IMR-90 (cell line): ENCODE results near the gene ZNF322. TPM values are rescaled to one million over a fixed set of nuclear protein-coding genes. Genes with fewer than 3 reads are reported as not detected.
A peak's percentile ranks its signal among the peaks of the same experiment; 100 is the strongest.

Source experiments
- ATAC-seq: fragments of 200-7000 bp; cut with Tn5 transposase; 2 replicates; pipeline ENCODE4 v1.9.1; 2020; ENCODE audit warnings: low read depth, mild to moderate bottlenecking, moderate library complexity
- BruUV-seq: library from RNA; stranded (reverse); fragments of 400-500 nt; replicated peaks from 2 replicates; lab custom pipeline; 2021; lab: Mats Ljungman, UMichigan
- CTCF ChIA-PET: fragments of 300-600 bp; formaldehyde crosslinking; extraction: SDS; loops from one replicate; lab custom pipeline; 2021; ENCODE audit warnings: antibody characterized with exemption; lab: Yijun Ruan, JAX
- POLR2A ChIA-PET: fragments of 300-600 bp; sonication (Branson Sonifier 250); formaldehyde crosslinking; loops from one replicate; lab custom pipeline; 2022; ENCODE audit warnings: antibody characterized with exemption; ENCODE audit not compliant: unreplicated experiment; lab: Charles Lee
- DNase-seq: peaks from one replicate; pipeline ENCODE4 v3.0.0; 2013
- H2AFZ ChIP-seq: replicated peaks from 2 replicates; pipeline ENCODE3; 2013; ENCODE audit warnings: low read length, mild to moderate bottlenecking; ENCODE audit not compliant: poor library complexity
- H2AK5ac ChIP-seq: 2 replicates; pipeline ENCODE4 v1.6.1; 2013; ENCODE audit warnings: low read depth, low read length, inconsistent platforms
- H2AK9ac ChIP-seq: replicated peaks from 2 replicates; pipeline ENCODE3; 2013; ENCODE audit warnings: mild to moderate bottlenecking, low read depth, low read length, moderate library complexity; ENCODE audit not compliant: poor library complexity
- H2BK120ac ChIP-seq: 2 replicates; pipeline ENCODE4 v1.6.1; 2013; ENCODE audit warnings: low read depth, low read length, inconsistent platforms
- H2BK15ac ChIP-seq: 3 replicates; pipeline ENCODE4 v1.6.1; 2013; ENCODE audit warnings: low read depth, low read length, inconsistent platforms
- H2BK20ac ChIP-seq: 2 replicates; pipeline ENCODE4 v1.6.1; 2013; ENCODE audit warnings: low read depth, mild to moderate bottlenecking, inconsistent platforms, low read length, moderate library complexity
- H2BK5ac ChIP-seq: 2 replicates; pipeline ENCODE4 v1.6.1; 2013; ENCODE audit warnings: mild to moderate bottlenecking, low read depth, low read length, inconsistent platforms; ENCODE audit not compliant: poor library complexity, severe bottlenecking
- H3K14ac ChIP-seq: replicated peaks from 2 replicates; pipeline ENCODE4 v1.6.1; 2013; ENCODE audit warnings: low read depth, low read length, inconsistent platforms
- H3K18ac ChIP-seq: 2 replicates; pipeline ENCODE4 v1.6.1; 2013; ENCODE audit warnings: low read depth, low read length, control low read depth
- H3K23ac ChIP-seq: 2 replicates; pipeline ENCODE4 v1.6.1; 2013; ENCODE audit warnings: low read depth, low read length, inconsistent platforms
- H3K27ac ChIP-seq: 2 replicates; pipeline ENCODE4 v1.5.1; 2013; ENCODE audit warnings: mild to moderate bottlenecking, control low read depth, low read length; ENCODE audit not compliant: insufficient read depth
- H3K27me3 ChIP-seq: 2 replicates; pipeline ENCODE4 v1.6.1; 2013; ENCODE audit warnings: low read length; ENCODE audit not compliant: control insufficient read depth, insufficient read depth
- H3K36me3 ChIP-seq: 2 replicates; pipeline ENCODE4 v1.6.1; 2013; ENCODE audit warnings: low read length, mixed read lengths; ENCODE audit not compliant: control insufficient read depth, insufficient read depth
- H3K4ac ChIP-seq: 2 replicates; pipeline ENCODE4 v1.6.1; 2013; ENCODE audit warnings: low read depth, low read length, inconsistent platforms
- H3K4me1 ChIP-seq: 2 replicates; pipeline ENCODE4 v1.6.1; 2013; ENCODE audit warnings: low read length, mixed read lengths; ENCODE audit not compliant: control insufficient read depth, insufficient read depth
- H3K4me2 ChIP-seq: 2 replicates; pipeline ENCODE4 v1.6.1; 2013; ENCODE audit warnings: low read depth, mild to moderate bottlenecking, control low read depth, low read length, moderate library complexity
- H3K4me3 ChIP-seq: 2 replicates; pipeline ENCODE4 v1.5.1; 2013; ENCODE audit warnings: low read depth, mild to moderate bottlenecking, control low read depth, low read length, moderate library complexity; ENCODE audit not compliant: insufficient read depth
- H3K56ac ChIP-seq: 2 replicates; pipeline ENCODE4 v1.6.1; 2013; ENCODE audit warnings: low read length, inconsistent platforms; ENCODE audit not compliant: insufficient read depth; ENCODE audit errors: extremely low read depth
- H3K79me1 ChIP-seq, 2 experiments: 2 replicates each; pipeline ENCODE4 v1.6.1; 2013; ENCODE audit warnings: low read length in 2 of 2, inconsistent platforms in 1 of 2, low read depth in 1 of 2
- H3K9ac ChIP-seq: 2 replicates; pipeline ENCODE4 v1.6.1; 2013; ENCODE audit warnings: low read depth, low read length, control low read depth
- H3K9me1 ChIP-seq: 2 replicates; pipeline ENCODE4 v1.6.1; 2013; ENCODE audit warnings: low read length, inconsistent platforms; ENCODE audit not compliant: insufficient read depth
- H3K9me3 ChIP-seq: 2 replicates; pipeline ENCODE4 v1.6.1; 2013; ENCODE audit warnings: low read length; ENCODE audit not compliant: control insufficient read depth, insufficient read depth
- H4K20me1 ChIP-seq: 2 replicates; pipeline ENCODE4 v1.6.1; 2013; ENCODE audit warnings: low read length, inconsistent platforms; ENCODE audit not compliant: insufficient read depth
- H4K5ac ChIP-seq: 2 replicates; pipeline ENCODE4 v1.6.1; 2013; ENCODE audit warnings: mild to moderate bottlenecking, low read depth, low read length, control low read depth
- H4K8ac ChIP-seq, 2 experiments: 2 replicates each; pipeline ENCODE4 v1.6.1; 2013; ENCODE audit warnings: low read depth in 2 of 2, low read length in 2 of 2, control low read depth in 1 of 2, inconsistent platforms in 1 of 2
- H4K91ac ChIP-seq: 2 replicates; pipeline ENCODE4 v1.6.1; 2013; ENCODE audit warnings: low read depth, low read length, inconsistent platforms; ENCODE audit not compliant: insufficient read depth
- BHLHE40 ChIP-seq: fragments of 150-350 bp; IDR thresholded peaks from 2 replicates; pipeline ENCODE4 v1.6.1; 2016; ENCODE audit warnings: mild to moderate bottlenecking, low read depth, low read length
- CEBPB ChIP-seq: IDR thresholded peaks from 2 replicates; pipeline ENCODE4 v1.6.1; 2012; ENCODE audit warnings: low read depth, low read length, improper control_type of control experiment
- CHD1 ChIP-seq: IDR thresholded peaks from 2 replicates; pipeline ENCODE4 v1.6.1; 2012; ENCODE audit warnings: low read depth, low read length, improper control_type of control experiment
- MAFK ChIP-seq: IDR thresholded peaks from 2 replicates; pipeline ENCODE4 v1.6.1; 2012; ENCODE audit warnings: low read depth, low read length, improper control_type of control experiment
- MAZ ChIP-seq: IDR thresholded peaks from 2 replicates; pipeline ENCODE4 v1.6.1; 2012; ENCODE audit warnings: low read depth, mild to moderate bottlenecking, low read length, improper control_type of control experiment, moderate library complexity, borderline replicate concordance
- RFX5 ChIP-seq: IDR thresholded peaks from 2 replicates; pipeline ENCODE4 v1.8.0; 2012; ENCODE audit warnings: low read depth, mild to moderate bottlenecking, low read length, moderate library complexity
- SMC3 ChIP-seq: fragments of 150-350 bp; IDR thresholded peaks from 2 replicates; pipeline ENCODE4 v1.6.1; 2016; ENCODE audit warnings: low read depth, mild to moderate bottlenecking, antibody characterized with exemption, low read length, moderate library complexity
- WGBS, 2 experiments: methylation state at CpG; one replicate each; pipeline versions ENCODE4 v1.1.5 to v1.1.7; 2013; ENCODE audit warnings: missing lambda C conversion rate in 2 of 2; ENCODE audit not compliant: insufficient read length in 1 of 2; ENCODE audit errors: extremely low coverage in 2 of 2; 5-methylcytosine and 5-hydroxymethylcytosine counted together
- dilution Hi-C: fragments of 300-500 bp; cut with HindIII; formaldehyde crosslinking; loops from one replicate; pipeline ENCODE4 v1.14.3; 2018; ENCODE audit warnings: low sequenced_read_pairs; ENCODE audit not compliant: unreplicated experiment
- in situ Hi-C: fragments of 300-500 bp; cut with MboI; formaldehyde crosslinking; loops from 3 replicates; pipeline ENCODE4 v1.14.3; 2019; ENCODE audit warnings: low sequenced_read_pairs, inconsistent platforms, mixed read lengths
- intact Hi-C: fragments of 100-400 bp; cut with micrococcal nuclease; formaldehyde crosslinking; loops from 2 replicates; pipeline ENCODE4 v1.10.0; 2022
- polyA plus RNA-seq, 3 experiments: library from polyadenylated mRNA; depleted of rRNA; stranded (reverse); fragments of >200 nt; gene quantifications; 2 replicates each; pipeline ENCODE4 v1.2.3, GENCODE V29; 2012; ENCODE audit warnings: low replicate concordance in 1 of 3
- total RNA-seq: library from RNA; depleted of rRNA; stranded (reverse); fragments of >200 nt; gene quantifications from 2 replicates; pipeline ENCODE4 v1.2.3, GENCODE V29; 2012
- TF ChIP-seq, protein P1 (sequence below): fragments of 150-350 bp; IDR thresholded peaks from 2 replicates; pipeline ENCODE4 v1.6.1; 2016; ENCODE audit warnings: low read depth, mild to moderate bottlenecking, low read length, moderate library complexity, borderline replicate concordance

ZNF322 gene
- total and polyA plus RNA-seq, 2 of the 4 experiments (the other 2 are of a cell fraction), result 5.3 to 23.3 TPM

DNA sequence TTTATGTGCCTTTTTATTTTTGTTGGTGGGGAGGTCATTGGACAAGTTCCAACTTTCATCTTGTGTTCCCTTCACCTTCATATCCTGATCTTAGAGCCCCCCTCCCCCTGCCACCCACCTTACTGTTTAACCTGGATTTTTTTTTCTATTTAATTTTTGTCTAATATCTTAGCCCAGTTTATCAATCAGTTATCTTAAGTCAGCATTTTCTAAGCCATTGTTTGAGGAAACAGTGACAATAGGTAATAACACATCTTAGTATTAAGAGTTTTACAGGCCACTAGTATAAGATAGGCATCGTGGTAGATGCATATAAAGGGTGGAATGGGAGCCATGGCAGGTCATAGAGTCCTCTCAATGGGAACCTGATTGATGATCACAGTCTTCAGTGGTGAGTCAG is 60.4 kb downstream of the ZNF322 start:
- Histone ChIP-seq H3K9me1 (no peaks in the 10 kb centered on the region; the same call in 1 of the 2 replicates), H3K56ac (no peak overlapping the region), H3K18ac (no peak overlapping the region), H3K9ac (no peak overlapping the region), H3K9me3 (no peaks in the 10 kb centered on the region), H4K8ac (no peak overlapping the region), H3K36me3 (peaks cover 12% of the 10 kb centered on the region), H3K4me1 (peaks cover 3% of the 10 kb centered on the region; the same call in 1 of the 2 replicates), H2AK5ac (no peak overlapping the region), H3K27ac (no peak overlapping the region), H3K4ac (no peak overlapping the region), H2AK9ac (no peak overlapping the region), H3K27me3 (no peaks in the 10 kb centered on the region), H3K4me3 (no peak overlapping the region), H3K79me1 (peaks cover 8 to 19% of the 10 kb centered on the region in 2 experiments; a peak in 3 of 4 replicates), H4K91ac (no peak overlapping the region), H4K5ac (no peak overlapping the region), H3K14ac (no peak overlapping the region), H4K20me1 (no peaks in the 10 kb centered on the region), H3K23ac (no peak overlapping the region), H2BK15ac (no peak overlapping the region), H2BK120ac (no peak overlapping the region), H2BK5ac (no peak overlapping the region), H2BK20ac (no peak overlapping the region), H3K4me2 (no peak overlapping the region), H2AFZ (no peak overlapping the region)
- in situ Hi-C loops (no loop called here), intact Hi-C loops (no loop called here), dilution Hi-C loops (no loop called here)
- ATAC-seq (no peak), DNase-seq (no peak)
- ChIA-PET POLR2A (no interaction called here), CTCF (no interaction called here)
- no peak for TF ChIP-seq RFX5
- TF ChIP-seq, protein P1, sequence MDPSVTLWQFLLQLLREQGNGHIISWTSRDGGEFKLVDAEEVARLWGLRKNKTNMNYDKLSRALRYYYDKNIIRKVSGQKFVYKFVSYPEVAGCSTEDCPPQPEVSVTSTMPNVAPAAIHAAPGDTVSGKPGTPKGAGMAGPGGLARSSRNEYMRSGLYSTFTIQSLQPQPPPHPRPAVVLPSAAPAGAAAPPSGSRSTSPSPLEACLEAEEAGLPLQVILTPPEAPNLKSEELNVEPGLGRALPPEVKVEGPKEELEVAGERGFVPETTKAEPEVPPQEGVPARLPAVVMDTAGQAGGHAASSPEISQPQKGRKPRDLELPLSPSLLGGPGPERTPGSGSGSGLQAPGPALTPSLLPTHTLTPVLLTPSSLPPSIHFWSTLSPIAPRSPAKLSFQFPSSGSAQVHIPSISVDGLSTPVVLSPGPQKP, result no peak
- TF ChIP-seq SMC3, result no peak
- no peak for TF ChIP-seq BHLHE40
- peak; percentile 28; the same call in 1 of the 2 replicates for TF ChIP-seq MAFK
- TF ChIP-seq CEBPB, result no peak
- no peak for TF ChIP-seq CHD1
- TF ChIP-seq MAZ, result no peak
- TSS peak; percentile 38 for BruUV-seq
- no CpG with 5 or more reads among the region's 1 CpG for WGBS, 2 experiments
